Heart left ventricle (tissue), 16 donors: Measurements from ENCODE around the gene NFASC. TPM values are rescaled to one million over a fixed set of nuclear protein-coding genes. Genes with fewer than 3 reads are reported as not detected.

Source experiments
- ATAC-seq, 4 donors: fragments of 200-7000 bp; cut with Tn5 transposase; one replicate each; pipeline ENCODE4 v1.9.1; 2020 to 2022; ENCODE audit warnings: moderate library complexity in 4 of 4, mild to moderate bottlenecking in 3 of 4, moderate number of reproducible peaks in 1 of 4
- DNase-seq, 5 donors: peaks; one replicate each; pipeline ENCODE4 v3.0.0-alpha.2; 2020
- H3K27ac ChIP-seq, 12 donors: fragments of 200-600 bp; sonication (generic) in 4 of 12; one replicate each; pipeline versions ENCODE4 v1.5.0 to v1.8.0; 2016 to 2022; ENCODE audit warnings: mild to moderate bottlenecking in 2 of 12
- H3K27me3 ChIP-seq, 9 donors: fragments of 200-600 bp; sonication (generic) in 2 of 9; one replicate each; pipeline versions ENCODE4 v1.5.1 to v1.8.0; 2016 to 2022; ENCODE audit warnings: mild to moderate bottlenecking in 3 of 9
- H3K36me3 ChIP-seq, 9 donors: fragments of 200-600 bp; sonication (generic) in 2 of 9; one replicate each; pipeline versions ENCODE4 v1.5.0 to v1.8.0; 2018 to 2022; ENCODE audit warnings: mild to moderate bottlenecking in 2 of 9
- H3K4me1 ChIP-seq, 12 donors: fragments of 200-600 bp; sonication (generic) in 4 of 12; one replicate each; pipeline versions ENCODE4 v1.5.0 to v1.8.0; 2016 to 2022; ENCODE audit warnings: mild to moderate bottlenecking in 3 of 12
- H3K4me3 ChIP-seq, 12 donors: fragments of 200-600 bp; sonication (generic) in 4 of 12; one replicate each; pipeline versions ENCODE4 v1.5.0 to v1.8.0; 2017 to 2022; ENCODE audit warnings: mild to moderate bottlenecking in 9 of 12, moderate library complexity in 4 of 12
- H3K9me3 ChIP-seq, 12 donors: fragments of 200-600 bp; sonication (generic) in 4 of 12; one replicate each; pipeline versions ENCODE4 v1.5.0 to v1.8.0; 2016 to 2022; ENCODE audit warnings: mild to moderate bottlenecking in 1 of 12
- CTCF ChIP-seq, 12 donors: fragments of 200-600 bp; sonication (generic) in 4 of 12; IDR thresholded peaks; one replicate each; pipeline versions ENCODE4 v1.5.0 to v1.8.0; 2018 to 2022; ENCODE audit warnings: antibody characterized with exemption in 12 of 12, mild to moderate bottlenecking in 5 of 12
- POLR2A ChIP-seq, 2 donors: fragments of 450-650 bp; IDR thresholded peaks; one replicate each; pipeline ENCODE4 v1.6.1; 2017; ENCODE audit warnings: antibody characterized with exemption in 2 of 2, mild to moderate bottlenecking in 2 of 2, moderate library complexity in 2 of 2
- WGBS, 4 donors: extraction: QIAGEN DNeasy Blood & Tissue Kit in 2 of 4; methylation state at CpG; one replicate each; pipeline versions ENCODE4 v1.1.5 to v1.1.7; 2013 to 2018; 5-methylcytosine and 5-hydroxymethylcytosine counted together
- intact Hi-C, 10 donors: fragments of 100-400 bp; cut with DNase I; formaldehyde crosslinking; loops; one replicate each; pipeline versions ENCODE4 v1.11.1 to v1.14.2; 2022
- polyA plus RNA-seq, 2 donors: library from polyadenylated mRNA; stranded (reverse); fragments of 200-250 nt; gene quantifications; one replicate each; pipeline ENCODE4 v1.2.3, GENCODE V29; 2013
- total RNA-seq, 9 donors: library from RNA; depleted of rRNA in 2 of 9; stranded (reverse); fragments of >200 nt in 2 of 9; fragmentation: NEBNext Ultra II Directional in 3 of 9; extraction: Animal tissue kit (Norgen Biotek cat#: 25700) in 3 of 9; gene quantifications; one replicate each; pipeline versions ENCODE4 v1.1.0 to v1.2.4, GENCODE V29; 2016 to 2023
- donor health status: ischemic (EF 13 %, LVEDD 7.1; RV severe dilation, severe dysfunction).
- donor health status: healthy with polysubstance abuse.
- donor health status: DM: no; HTN: yes; CAD: no.
- donor health status: DM: no; HTN: no; CAD: no.
- donor health status: ischemic (EF 25% LVEDD 6.9; RV normal size, moderate dysfunction).
- donor health status: ischemic (EF 25% LVEDD 5.7; RV mildly dilated, moderate dysfunction).
- donor health status: healthy.
- donor health status: DM: yes; HTN: yes; CAD: no.
- donor health status: ischemic (EF 35%, LVEDD 5.7; RV mildly dilated, moderate dysfunction).
- donor health status: nonischemic (EF 11% LVEDD 7.7; RV severe dilation, severe dysfunction).
- donor health status: DM: yes; HTN: yes; CAD: no.
- donor health status: PGD.
- donor health status: ischemic (EF 29% LVEDD 5.4; RV normal size, mild dysfunction).
- donor health status: nonischemic (EF 23%, LVEDD 6.1; RV moderate dilation, normal function).

Gene NFASC
- total and polyA plus RNA-seq, 11 donors = 2.5 to 14.6 (median 10.3) TPM

GRCh38 chr1:205028390-205028789 is 157.7 kb downstream of the NFASC start:
- no peak overlapping the region for H3K27ac ChIP-seq
- H3K36me3 ChIP-seq = no peaks in the 10 kb centered on the region
- ATAC-seq = no peak
- H3K4me1 ChIP-seq = no peaks in the 10 kb centered on the region
- TF ChIP-seq CTCF (IDR thresholded peaks at IDR 0.05) = no peak
- TF ChIP-seq POLR2A (IDR thresholded peaks at IDR 0.05) = no peak
- H3K4me3 ChIP-seq = no peak overlapping the region
- H3K27me3 ChIP-seq = peaks cover 0 to 6% (median 0%) of the 10 kb centered on the region in 9 donors
- DNase-seq = no peak
- 69 to 82% (median 77%) methylated on average over 6 to 7 of the region's 7 CpGs for WGBS, 4 donors
- H3K9me3 ChIP-seq = no peaks in the 10 kb centered on the region
- intact Hi-C loops = no loop called here

GRCh38 chr1:205028924-205029323 is 158.3 kb downstream of the NFASC start:
- intact Hi-C loops = no loop called here

GRCh38 chr1:205030241-205030640 is 159.6 kb downstream of the NFASC start:
- H3K27ac ChIP-seq = no peak overlapping the region
- intact Hi-C loops = loop anchor here in 1 of 10 donors (2.0 kb wide), 1 partner anchor 33 kb away; no protein-coding TSS in a partner anchor
- H3K36me3 ChIP-seq = no peaks in the 10 kb centered on the region
- H3K9me3 ChIP-seq = no peaks in the 10 kb centered on the region
- H3K27me3 ChIP-seq = peaks cover 0 to 6% (median 0%) of the 10 kb centered on the region in 9 donors
- WGBS, 4 donors = 57 to 70% (median 66%) methylated on average over 6 of the region's 6 CpGs
- ATAC-seq (no peak), DNase-seq (no peak)
- TF ChIP-seq CTCF (IDR thresholded peaks at IDR 0.05) (no peak), POLR2A (IDR thresholded peaks at IDR 0.05) (no peak)
- no peaks in the 10 kb centered on the region for H3K4me1 ChIP-seq
- no peak overlapping the region for H3K4me3 ChIP-seq

More at GRCh38 chr1:205028924-205029323, 158.3 kb downstream of the NFASC start:
- Histone ChIP-seq H3K4me3 (no peak overlapping the region), H3K4me1 (no peaks in the 10 kb centered on the region), H3K27ac (no peak overlapping the region), H3K27me3 (peaks cover 0 to 6% (median 0%) of the 10 kb centered on the region in 9 donors), H3K9me3 (no peaks in the 10 kb centered on the region), H3K36me3 (no peaks in the 10 kb centered on the region)
- no peak for ATAC-seq
- DNase-seq = no peak
- TF ChIP-seq CTCF (IDR thresholded peaks at IDR 0.05) (no peak), POLR2A (IDR thresholded peaks at IDR 0.05) (no peak)
- 60 to 74% (median 65%) methylated on average over 4 of the region's 4 CpGs for WGBS, 4 donors

- ATAC-seq (no peak), DNase-seq (no peak)
- Histone ChIP-seq H3K27me3 (peaks cover 0 to 6% (median 0%) of the 10 kb centered on the region in 9 donors), H3K36me3 (no peaks in the 10 kb centered on the region), H3K4me3 (no peak overlapping the region), H3K27ac (no peak overlapping the region), H3K4me1 (no peaks in the 10 kb centered on the region), H3K9me3 (no peaks in the 10 kb centered on the region)
- TF ChIP-seq CTCF (IDR thresholded peaks at IDR 0.05) (no peak), POLR2A (IDR thresholded peaks at IDR 0.05) (no peak)
- intact Hi-C loops = loop anchor here in 1 of 10 donors (2.0 kb wide), 1 partner anchor 34 kb away; no protein-coding TSS in a partner anchor
- WGBS, 4 donors = 37 to 46% (median 41%) methylated on average over 11 of the region's 11 CpGs
Measured at GRCh38 chr1:205030896-205031295, 160.2 kb downstream of the NFASC start.
